Nephron progenitor cell (in vitro differentiated cells): Measurements from ENCODE around the gene SYNPR.

Experiments
- DNase-seq: peaks from one replicate; pipeline ENCODE4 v3.0.0; 2021
- H3K27ac Mint-ChIP-seq: 2 replicates; pipeline ENCODE4 v1.8.0; 2021; ENCODE audit warnings: mild to moderate bottlenecking, moderate library complexity, mixed read lengths
- H3K27me3 Mint-ChIP-seq: 2 replicates; pipeline ENCODE4 v1.8.0; 2021; ENCODE audit warnings: mild to moderate bottlenecking, low read depth, mixed read lengths; ENCODE audit not compliant: poor library complexity
- H3K36me3 Mint-ChIP-seq: 2 replicates; pipeline ENCODE4 v1.8.0; 2021; ENCODE audit warnings: low read depth, mixed read lengths
- H3K4me1 Mint-ChIP-seq: 2 replicates; pipeline ENCODE4 v1.8.0; 2021; ENCODE audit warnings: mixed read lengths
- H3K4me3 Mint-ChIP-seq: 2 replicates; pipeline ENCODE4 v1.8.0; 2021; ENCODE audit warnings: mild to moderate bottlenecking, moderate library complexity, mixed read lengths
- H3K9me3 Mint-ChIP-seq: 2 replicates; pipeline ENCODE4 v1.8.0; 2021; ENCODE audit warnings: mild to moderate bottlenecking, moderate library complexity, mixed read lengths
- TF ChIP-seq, protein P1 (sequence below): fragments of 200-600 bp; sonication (generic); IDR thresholded peaks from 2 replicates; pipeline ENCODE4 v1.5.0; 2021; ENCODE audit warnings: antibody characterized with exemption

SYNPR gene

DNA sequence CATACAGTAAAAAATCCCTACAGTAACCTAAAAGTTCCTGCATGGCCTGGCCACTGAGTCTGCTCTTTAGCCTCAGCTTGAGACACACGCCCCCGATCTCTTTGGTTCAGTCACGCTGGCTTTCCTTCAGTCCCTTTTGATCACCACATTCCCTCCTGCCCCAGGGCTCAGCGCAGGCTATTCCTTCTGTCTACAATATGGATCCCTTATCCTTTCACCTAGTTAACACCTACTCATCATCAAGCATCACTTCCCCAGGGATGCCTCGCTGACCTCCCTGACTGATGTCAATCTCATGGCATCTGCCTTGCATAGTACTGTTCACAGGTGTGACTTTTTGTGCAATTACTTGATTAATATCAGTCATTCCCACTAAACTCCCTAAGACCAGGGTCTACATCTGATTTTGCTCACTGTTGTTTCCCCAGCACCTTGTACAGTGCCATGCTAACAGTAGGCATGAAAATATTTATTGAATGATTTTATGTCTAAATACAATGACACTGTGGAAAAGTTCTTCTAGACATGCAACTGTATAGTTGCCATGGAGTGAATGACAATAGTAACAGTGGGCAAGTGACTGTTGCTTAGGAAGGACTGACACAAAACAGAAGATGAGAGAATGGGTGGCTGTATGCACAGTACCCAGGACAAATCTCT is 374.1 kb downstream of the SYNPR start, which contains the start of gene SNTN:
Gene SNTN (plus strand): TSS at position 610 of the 660 bp plus-strand sequence. CDS start 13 bp downstream, at position 623.
- Mint-ChIP-seq H3K27ac (peak within 1 kb of the TSS; percentile 3), H3K4me1 (peaks cover 12% of the 10 kb centered on the region), H3K4me3 (no peak within 1 kb of the TSS), H3K27me3 (no peaks in the 10 kb centered on the region), H3K9me3 (peaks cover 16% of the 10 kb centered on the region), H3K36me3 (peaks cover 6% of the 10 kb centered on the region)
- DNase-seq = no peak
- TF ChIP-seq, protein P1, sequence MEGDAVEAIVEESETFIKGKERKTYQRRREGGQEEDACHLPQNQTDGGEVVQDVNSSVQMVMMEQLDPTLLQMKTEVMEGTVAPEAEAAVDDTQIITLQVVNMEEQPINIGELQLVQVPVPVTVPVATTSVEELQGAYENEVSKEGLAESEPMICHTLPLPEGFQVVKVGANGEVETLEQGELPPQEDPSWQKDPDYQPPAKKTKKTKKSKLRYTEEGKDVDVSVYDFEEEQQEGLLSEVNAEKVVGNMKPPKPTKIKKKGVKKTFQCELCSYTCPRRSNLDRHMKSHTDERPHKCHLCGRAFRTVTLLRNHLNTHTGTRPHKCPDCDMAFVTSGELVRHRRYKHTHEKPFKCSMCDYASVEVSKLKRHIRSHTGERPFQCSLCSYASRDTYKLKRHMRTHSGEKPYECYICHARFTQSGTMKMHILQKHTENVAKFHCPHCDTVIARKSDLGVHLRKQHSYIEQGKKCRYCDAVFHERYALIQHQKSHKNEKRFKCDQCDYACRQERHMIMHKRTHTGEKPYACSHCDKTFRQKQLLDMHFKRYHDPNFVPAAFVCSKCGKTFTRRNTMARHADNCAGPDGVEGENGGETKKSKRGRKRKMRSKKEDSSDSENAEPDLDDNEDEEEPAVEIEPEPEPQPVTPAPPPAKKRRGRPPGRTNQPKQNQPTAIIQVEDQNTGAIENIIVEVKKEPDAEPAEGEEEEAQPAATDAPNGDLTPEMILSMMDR = no peak

DNA sequence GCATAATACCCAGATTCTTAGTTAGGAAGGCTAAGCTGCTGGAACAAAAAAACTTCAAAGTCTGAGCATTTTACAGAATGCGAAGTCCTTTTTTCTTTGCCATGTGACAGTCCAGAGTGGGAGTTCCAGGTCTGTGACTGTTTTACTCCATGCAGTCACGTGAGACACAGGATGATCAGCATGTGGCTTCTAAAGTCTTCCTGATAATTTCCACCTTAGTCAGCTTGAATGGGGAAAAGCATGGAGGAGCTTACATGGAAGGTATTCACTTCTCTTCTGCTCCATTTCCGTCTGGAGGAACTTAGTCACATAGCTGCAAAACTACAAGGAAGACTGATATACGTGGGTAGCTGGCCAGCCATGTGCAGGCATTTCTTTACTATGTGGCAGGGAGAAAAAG is 376.1 kb downstream of the SYNPR start:
- Mint-ChIP-seq H3K4me1 (peaks cover 12% of the 10 kb centered on the region), H3K27me3 (no peaks in the 10 kb centered on the region), H3K36me3 (no peaks in the 10 kb centered on the region), H3K27ac (no peak overlapping the region), H3K9me3 (peaks cover 5% of the 10 kb centered on the region), H3K4me3 (no peak overlapping the region)
- TF ChIP-seq, protein P1 = no peak
- DNase-seq = no peak

GRCh38 chr3:63654931-63655330 is 376.8 kb downstream of the SYNPR start:
- DNase-seq = no peak
- Mint-ChIP-seq H3K4me3 (no peak overlapping the region), H3K36me3 (no peaks in the 10 kb centered on the region), H3K27me3 (no peaks in the 10 kb centered on the region), H3K9me3 (peaks cover 5% of the 10 kb centered on the region), H3K27ac (no peak overlapping the region), H3K4me1 (peaks cover 12% of the 10 kb centered on the region)
- TF ChIP-seq, protein P1 = no peak

GRCh38 chr3:63655519-63655918 is 377.4 kb downstream of the SYNPR start:
- TF ChIP-seq, protein P1 = no peak
- Mint-ChIP-seq H3K4me1 (peaks cover 12% of the 10 kb centered on the region), H3K36me3 (no peaks in the 10 kb centered on the region), H3K27ac (peak overlapping the region; percentile 38), H3K4me3 (no peak overlapping the region), H3K9me3 (peaks cover 5% of the 10 kb centered on the region), H3K27me3 (no peaks in the 10 kb centered on the region)
- DNase-seq = no peak

DNA sequence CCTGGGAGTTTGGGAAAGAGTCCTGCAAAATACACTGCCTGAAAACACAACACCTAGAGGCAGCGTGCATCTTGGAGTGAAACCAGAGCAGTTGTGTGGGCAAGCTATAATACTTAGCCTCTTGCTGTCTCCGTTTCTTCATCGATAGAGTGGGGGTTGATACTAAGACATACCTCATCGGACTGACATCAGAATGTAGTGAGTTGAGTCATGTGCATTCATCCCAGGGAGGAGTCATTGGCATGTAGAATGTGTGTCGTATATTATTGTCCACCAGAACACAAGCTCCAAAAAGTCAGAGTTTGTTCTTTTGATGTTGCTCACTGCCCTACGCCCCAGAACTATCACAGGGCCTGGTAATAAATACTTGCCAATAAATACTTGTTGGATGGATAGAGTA is 378.7 kb downstream of the SYNPR start:
- Mint-ChIP-seq H3K4me3 (no peak overlapping the region), H3K4me1 (peaks cover 12% of the 10 kb centered on the region), H3K36me3 (no peaks in the 10 kb centered on the region), H3K9me3 (peaks cover 5% of the 10 kb centered on the region), H3K27me3 (no peaks in the 10 kb centered on the region), H3K27ac (no peak overlapping the region)
- TF ChIP-seq, protein P1 = no peak
- no peak for DNase-seq

DNA sequence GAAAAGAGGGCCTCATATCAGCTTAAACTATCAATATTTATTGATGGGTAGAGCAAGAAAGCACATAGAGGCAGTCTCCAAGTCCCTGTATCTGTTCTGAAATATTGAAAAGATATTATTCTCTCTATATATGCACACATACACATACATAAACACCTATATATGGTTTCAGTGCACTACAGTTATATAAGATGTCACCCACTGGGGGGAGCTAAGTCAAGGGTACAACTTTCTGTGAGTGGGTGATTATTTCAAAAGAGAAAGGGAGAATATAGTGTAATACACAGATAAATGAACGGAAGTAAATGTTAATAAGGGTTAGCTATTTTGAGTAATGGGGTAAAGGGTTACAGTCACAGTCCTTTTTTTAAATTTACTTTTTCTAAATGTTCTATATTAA is 383.1 kb downstream of the SYNPR start:
- DNase-seq = no peak
- TF ChIP-seq, protein P1 = no peak
- Mint-ChIP-seq H3K4me1 (peaks cover 7% of the 10 kb centered on the region), H3K4me3 (no peak overlapping the region), H3K9me3 (no peaks in the 10 kb centered on the region), H3K27me3 (peaks cover 3% of the 10 kb centered on the region), H3K27ac (no peak overlapping the region), H3K36me3 (no peaks in the 10 kb centered on the region)
